Esophagus muscularis mucosa (tissue), 4 donors: Measurements from ENCODE around the gene OBSCN. TPM values are rescaled to one million over a fixed set of nuclear protein-coding genes. Genes with fewer than 3 reads are reported as not detected.

Source experiments
- DNase-seq: peaks from one replicate; pipeline ENCODE4 v3.0.0-alpha.2; 2017; ENCODE audit errors: extremely low spot score
- H3K27ac ChIP-seq, 4 donors: fragments of 200-600 bp; sonication (generic); replicated peaks in 1 of 4; 1 replicate in 3 of 4; 2 replicates in 1 of 4; pipeline ENCODE4 v1.5.1; 2016 to 2019; ENCODE audit warnings: mild to moderate bottlenecking in 1 of 4
- H3K27me3 ChIP-seq, 4 donors: fragments of 200-600 bp; sonication (generic); one replicate each; pipeline versions ENCODE4 v1.5.1 to v1.6.0; 2016 to 2019
- H3K36me3 ChIP-seq, 4 donors: fragments of 200-600 bp; sonication (generic); one replicate each; pipeline ENCODE4 v1.5.1; 2016 to 2019
- H3K4me1 ChIP-seq, 4 donors: fragments of 200-600 bp; sonication (generic); one replicate each; pipeline ENCODE4 v1.5.1; 2016 to 2019
- H3K4me3 ChIP-seq, 4 donors: fragments of 200-600 bp; sonication (generic); 1 replicate in 2 of 4; 2 replicates in 2 of 4; pipeline ENCODE4 v1.5.1; 2016 to 2019; ENCODE audit warnings: mild to moderate bottlenecking in 4 of 4, moderate library complexity in 1 of 4
- H3K9me3 ChIP-seq, 4 donors: fragments of 200-600 bp; sonication (generic); 1 replicate in 3 of 4; 2 replicates in 1 of 4; pipeline ENCODE4 v1.5.1; 2016 to 2019
- EP300 ChIP-seq: sonication (generic); formaldehyde crosslinking; IDR thresholded peaks from one replicate; pipeline ENCODE4 v1.6.1; 2017; ENCODE audit warnings: antibody characterized with exemption
- POLR2A ChIP-seq: fragments of 450-650 bp; IDR thresholded peaks from one replicate; pipeline ENCODE4 v1.6.1; 2017; ENCODE audit warnings: antibody characterized with exemption, moderate library complexity, mild to moderate bottlenecking, low read depth
- POLR2AphosphoS5 ChIP-seq, 2 donors: sonication (generic); formaldehyde crosslinking; IDR thresholded peaks; one replicate each; pipeline ENCODE4 v1.6.1; 2017; ENCODE audit warnings: antibody characterized with exemption in 2 of 2
- WGBS: methylation state at CpG from one replicate; pipeline ENCODE4 v1.1.5; 2018; 5-methylcytosine and 5-hydroxymethylcytosine counted together
- intact Hi-C: fragments of 100-400 bp; cut with DNase I; formaldehyde crosslinking; loops from one replicate; pipeline ENCODE4 v1.15.1; 2023
- total RNA-seq, 4 donors: library from RNA; depleted of rRNA; stranded (reverse); fragments of >200 nt; gene quantifications; one replicate each; pipeline versions ENCODE4 v1.1.0 to v1.2.1, GENCODE V29; 2016
- TF ChIP-seq, protein P1 (sequence below), 3 experiments: fragments of 200-600 bp in 2 of 3; fragments of 450-650 bp in 1 of 3; sonication (generic) in 2 of 3; IDR thresholded peaks; one replicate each; pipeline ENCODE4 v1.5.1; 2017 to 2019; ENCODE audit warnings: antibody characterized with exemption in 3 of 3, mild to moderate bottlenecking in 2 of 3, moderate library complexity in 1 of 3

The OBSCN gene
- total RNA-seq, 4 donors from 2014 or later, result 12.6 to 31.4 (median 17.8) TPM

DNA sequence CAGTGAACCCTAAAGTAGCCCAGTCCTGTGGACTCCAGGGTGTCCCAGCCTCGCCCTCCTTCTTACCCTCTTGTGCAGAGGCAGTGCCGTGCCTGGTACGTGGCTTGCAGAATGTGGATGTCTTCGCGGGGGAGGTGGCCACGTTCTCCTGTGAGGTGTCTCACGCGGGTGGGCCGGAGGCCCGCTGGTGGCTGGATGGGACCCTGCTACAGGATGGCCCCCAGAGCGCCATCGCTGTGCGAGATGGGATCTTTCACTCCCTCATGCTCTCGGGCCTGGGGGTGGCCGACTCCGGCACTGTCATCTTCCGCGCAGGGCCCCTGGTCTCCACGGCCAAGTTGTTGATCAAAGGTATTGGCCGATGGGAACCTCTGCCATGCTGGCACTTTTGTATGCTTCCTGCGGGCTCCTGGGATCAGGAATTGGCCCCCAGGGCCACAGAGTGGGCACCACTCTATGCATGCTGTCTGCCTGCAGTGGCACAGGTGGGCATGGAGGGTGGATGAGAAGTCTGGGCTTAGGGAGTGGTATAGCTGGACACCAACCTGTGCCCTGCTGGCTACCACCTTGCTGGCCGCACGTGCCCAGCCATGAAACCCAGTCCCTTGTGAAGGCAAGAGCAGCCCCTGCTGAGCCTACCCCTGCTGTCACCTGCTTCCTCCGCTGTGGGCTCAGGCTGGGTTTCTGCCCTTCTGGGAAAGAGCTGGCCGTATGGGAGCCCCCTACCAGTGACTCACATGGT, 105.9 kb downstream of the OBSCN start:
- intact Hi-C loops, result no loop called here
- Histone ChIP-seq H3K4me1 (peaks cover 0 to 6% (median 0%) of the 10 kb centered on the region in 4 donors), H3K27ac (no peak overlapping the region), H3K4me3 (no peak overlapping the region), H3K36me3 (peaks cover 0 to 77% (median 7%) of the 10 kb centered on the region in 4 donors), H3K9me3 (peaks cover 0 to 25% (median 17%) of the 10 kb centered on the region in 4 donors), H3K27me3 (peaks cover 0 to 57% (median 0%) of the 10 kb centered on the region in 4 donors)
- no peak for DNase-seq
- WGBS, result 98% methylated on average over 15 of the region's 25 CpGs
- TF ChIP-seq, protein P1, sequence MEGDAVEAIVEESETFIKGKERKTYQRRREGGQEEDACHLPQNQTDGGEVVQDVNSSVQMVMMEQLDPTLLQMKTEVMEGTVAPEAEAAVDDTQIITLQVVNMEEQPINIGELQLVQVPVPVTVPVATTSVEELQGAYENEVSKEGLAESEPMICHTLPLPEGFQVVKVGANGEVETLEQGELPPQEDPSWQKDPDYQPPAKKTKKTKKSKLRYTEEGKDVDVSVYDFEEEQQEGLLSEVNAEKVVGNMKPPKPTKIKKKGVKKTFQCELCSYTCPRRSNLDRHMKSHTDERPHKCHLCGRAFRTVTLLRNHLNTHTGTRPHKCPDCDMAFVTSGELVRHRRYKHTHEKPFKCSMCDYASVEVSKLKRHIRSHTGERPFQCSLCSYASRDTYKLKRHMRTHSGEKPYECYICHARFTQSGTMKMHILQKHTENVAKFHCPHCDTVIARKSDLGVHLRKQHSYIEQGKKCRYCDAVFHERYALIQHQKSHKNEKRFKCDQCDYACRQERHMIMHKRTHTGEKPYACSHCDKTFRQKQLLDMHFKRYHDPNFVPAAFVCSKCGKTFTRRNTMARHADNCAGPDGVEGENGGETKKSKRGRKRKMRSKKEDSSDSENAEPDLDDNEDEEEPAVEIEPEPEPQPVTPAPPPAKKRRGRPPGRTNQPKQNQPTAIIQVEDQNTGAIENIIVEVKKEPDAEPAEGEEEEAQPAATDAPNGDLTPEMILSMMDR (IDR thresholded peaks at IDR 0.05), result no peak
- TF ChIP-seq POLR2A (no peak), EP300 (no peak), POLR2AphosphoS5 (IDR thresholded peaks at IDR 0.05) (no peak)

DNA sequence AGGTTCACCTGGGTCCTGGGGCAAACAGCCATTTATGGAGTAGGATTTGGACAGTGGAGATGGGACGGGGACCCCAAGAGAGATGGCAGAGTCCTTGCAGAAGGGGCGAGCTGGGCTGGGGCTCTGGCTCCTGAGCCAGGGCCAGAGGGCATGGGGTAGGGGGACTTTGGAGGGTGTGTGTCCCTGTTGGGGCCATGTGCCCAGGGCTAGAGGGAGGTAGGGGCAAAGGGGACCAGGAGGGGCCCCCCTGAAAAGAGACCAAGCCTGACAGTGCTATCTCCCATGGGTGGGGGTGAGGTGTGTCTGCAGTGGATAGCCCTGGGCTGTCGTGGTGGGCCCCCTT, 106.4 kb downstream of the OBSCN start:
- H3K9me3 ChIP-seq, result peaks cover 0 to 25% (median 17%) of the 10 kb centered on the region in 4 donors
- DNase-seq, result no peak
- 85% methylated on average over 3 of the region's 3 CpGs for WGBS
- H3K4me3 ChIP-seq, result no peak overlapping the region
- peaks cover 0 to 6% (median 0%) of the 10 kb centered on the region in 4 donors for H3K4me1 ChIP-seq
- H3K36me3 ChIP-seq, result peaks cover 0 to 77% (median 8%) of the 10 kb centered on the region in 4 donors
- intact Hi-C loops, result no loop called here
- no peak for TF ChIP-seq EP300
- no peak for TF ChIP-seq POLR2AphosphoS5 (IDR thresholded peaks at IDR 0.05)
- TF ChIP-seq, protein P1 (IDR thresholded peaks at IDR 0.05), result no peak
- no peak for TF ChIP-seq POLR2A
- H3K27ac ChIP-seq, result no peak overlapping the region
- H3K27me3 ChIP-seq, result peaks cover 0 to 51% (median 0%) of the 10 kb centered on the region in 4 donors

DNA sequence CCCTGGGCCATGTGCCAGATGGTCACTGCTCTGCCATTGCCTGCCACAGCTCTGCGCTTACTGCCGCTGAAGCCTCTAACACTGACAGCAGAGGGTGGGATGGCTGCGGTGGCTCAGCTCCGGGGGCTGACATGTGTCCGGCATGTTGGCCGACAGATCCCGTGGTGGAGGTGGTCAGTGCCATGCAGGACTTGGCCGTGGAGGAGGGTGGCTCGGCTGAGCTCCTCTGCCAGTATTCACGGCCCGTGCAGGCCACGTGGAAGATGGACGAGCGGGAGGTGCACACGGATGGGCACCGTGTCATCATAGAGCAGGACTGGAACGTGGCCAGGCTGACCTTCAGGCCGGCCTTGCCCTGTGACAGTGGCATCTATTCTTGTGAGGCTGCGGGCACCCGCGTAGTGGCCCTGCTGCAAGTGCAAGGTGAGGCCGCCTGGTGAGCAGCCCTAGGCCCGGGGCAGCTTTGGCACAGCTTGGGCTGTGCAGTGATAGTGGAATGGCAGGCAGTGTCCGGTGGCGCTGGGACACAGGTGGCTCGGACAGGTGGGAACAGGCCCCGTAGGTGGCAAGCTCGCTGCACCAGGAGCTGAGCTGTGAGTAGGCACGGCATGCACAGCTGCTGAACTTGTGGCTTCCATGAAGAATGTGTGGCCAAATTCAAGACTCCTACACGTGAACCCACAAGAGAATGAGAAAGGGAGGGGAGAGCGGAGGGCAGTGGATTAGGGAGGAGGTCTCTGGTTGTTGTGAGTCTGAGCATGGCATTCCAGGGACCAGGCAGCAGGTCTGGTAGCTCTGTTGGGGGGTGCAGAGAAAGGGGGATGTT, 107.0 kb downstream of the OBSCN start:
- 93% methylated on average over 31 of the region's 31 CpGs for WGBS
- intact Hi-C loops, result no loop called here
- no peak overlapping the region for H3K4me3 ChIP-seq
- H3K27ac ChIP-seq, result no peak overlapping the region
- peaks cover 0 to 25% (median 17%) of the 10 kb centered on the region in 4 donors for H3K9me3 ChIP-seq
- peaks cover 0 to 77% (median 11%) of the 10 kb centered on the region in 4 donors for H3K36me3 ChIP-seq
- DNase-seq, result no peak
- peaks cover 0 to 6% (median 0%) of the 10 kb centered on the region in 4 donors for H3K4me1 ChIP-seq
- H3K27me3 ChIP-seq, result peaks cover 0 to 45% (median 0%) of the 10 kb centered on the region in 4 donors
- TF ChIP-seq, protein P1 (IDR thresholded peaks at IDR 0.05), result no peak
- TF ChIP-seq POLR2A (no peak), EP300 (no peak), POLR2AphosphoS5 (IDR thresholded peaks at IDR 0.05) (no peak)

DNA sequence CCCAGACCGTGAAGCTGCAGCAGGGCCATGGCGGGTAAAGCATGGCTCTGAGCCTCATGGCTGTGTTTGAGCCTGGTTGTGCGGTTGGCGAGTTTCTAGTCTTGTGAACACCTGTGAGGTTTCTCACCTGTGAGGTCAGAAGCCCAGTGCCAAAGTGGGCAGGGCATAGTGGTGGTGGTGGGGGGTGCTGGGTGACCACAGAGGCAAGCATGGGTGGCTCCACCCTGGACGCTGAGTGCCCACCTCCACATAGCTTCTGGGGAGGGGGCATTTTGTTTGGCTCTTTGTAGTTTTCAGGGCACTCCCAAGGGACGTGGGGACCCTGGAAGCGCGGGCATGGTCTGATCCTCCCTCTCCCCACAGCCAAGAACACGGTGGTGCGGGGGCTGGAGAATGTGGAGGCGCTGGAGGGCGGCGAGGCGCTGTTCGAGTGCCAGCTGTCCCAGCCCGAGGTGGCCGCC, 107.7 kb downstream of the OBSCN start:
- peaks cover 0 to 41% (median 0%) of the 10 kb centered on the region in 4 donors for H3K27me3 ChIP-seq
- intact Hi-C loops, result no loop called here
- TF ChIP-seq EP300 (no peak), POLR2A (no peak), POLR2AphosphoS5 (IDR thresholded peaks at IDR 0.05) (no peak)
- TF ChIP-seq, protein P1 (IDR thresholded peaks at IDR 0.05), result no peak
- no peak for DNase-seq
- 79% methylated on average over 9 of the region's 17 CpGs for WGBS
- H3K9me3 ChIP-seq, result peaks cover 0 to 25% (median 17%) of the 10 kb centered on the region in 4 donors
- H3K27ac ChIP-seq, result no peak overlapping the region
- H3K4me1 ChIP-seq, result peaks cover 0 to 6% (median 0%) of the 10 kb centered on the region in 4 donors
- no peak overlapping the region for H3K4me3 ChIP-seq
- peaks cover 0 to 77% (median 14%) of the 10 kb centered on the region in 4 donors for H3K36me3 ChIP-seq
